ENCODE data around the gene DCST2.

DNA sequence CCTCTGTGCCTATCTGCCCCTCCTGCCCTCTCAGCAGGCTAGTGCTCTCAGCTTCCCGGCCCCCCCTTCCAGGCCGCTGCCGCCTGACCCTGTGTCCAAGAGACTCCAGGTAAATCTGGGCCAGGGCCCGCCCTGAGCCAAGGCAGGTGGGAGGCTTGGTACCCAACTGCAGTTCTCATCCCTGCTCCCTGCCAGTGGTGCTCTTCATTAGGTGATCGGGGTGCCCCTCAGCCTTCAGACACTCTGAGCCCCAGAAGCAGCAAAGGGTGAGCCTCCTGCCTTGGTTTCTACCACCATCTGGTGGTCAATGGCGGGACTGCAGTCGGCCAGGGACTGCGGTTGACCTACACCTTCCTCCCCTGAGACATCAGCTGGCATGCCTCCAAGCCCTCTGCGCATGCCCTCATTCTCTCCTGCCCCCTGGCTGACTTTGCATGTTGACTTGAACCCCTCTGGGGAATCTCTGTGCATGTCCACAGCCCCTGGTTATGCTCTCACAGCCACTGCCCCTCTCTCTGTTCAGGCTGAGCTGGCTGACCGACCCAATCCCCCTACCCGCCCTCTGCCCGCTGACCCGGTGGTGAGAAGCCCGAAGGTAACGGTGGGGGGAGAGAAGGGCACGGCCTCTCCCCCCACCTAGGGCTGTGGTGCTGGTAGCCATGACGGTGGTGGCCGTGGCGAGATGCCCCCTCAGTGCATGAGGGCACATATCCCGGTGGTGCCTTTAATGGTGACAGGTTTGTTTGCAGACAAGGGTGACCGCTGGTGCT lies 28.0 kb upstream of the DCST2 start:
- peak in 1 of 2 donors; percentile 12 for TF ChIP-seq POLR2A (IDR thresholded peaks at IDR 0.05)
- TF ChIP-seq, protein P1, sequence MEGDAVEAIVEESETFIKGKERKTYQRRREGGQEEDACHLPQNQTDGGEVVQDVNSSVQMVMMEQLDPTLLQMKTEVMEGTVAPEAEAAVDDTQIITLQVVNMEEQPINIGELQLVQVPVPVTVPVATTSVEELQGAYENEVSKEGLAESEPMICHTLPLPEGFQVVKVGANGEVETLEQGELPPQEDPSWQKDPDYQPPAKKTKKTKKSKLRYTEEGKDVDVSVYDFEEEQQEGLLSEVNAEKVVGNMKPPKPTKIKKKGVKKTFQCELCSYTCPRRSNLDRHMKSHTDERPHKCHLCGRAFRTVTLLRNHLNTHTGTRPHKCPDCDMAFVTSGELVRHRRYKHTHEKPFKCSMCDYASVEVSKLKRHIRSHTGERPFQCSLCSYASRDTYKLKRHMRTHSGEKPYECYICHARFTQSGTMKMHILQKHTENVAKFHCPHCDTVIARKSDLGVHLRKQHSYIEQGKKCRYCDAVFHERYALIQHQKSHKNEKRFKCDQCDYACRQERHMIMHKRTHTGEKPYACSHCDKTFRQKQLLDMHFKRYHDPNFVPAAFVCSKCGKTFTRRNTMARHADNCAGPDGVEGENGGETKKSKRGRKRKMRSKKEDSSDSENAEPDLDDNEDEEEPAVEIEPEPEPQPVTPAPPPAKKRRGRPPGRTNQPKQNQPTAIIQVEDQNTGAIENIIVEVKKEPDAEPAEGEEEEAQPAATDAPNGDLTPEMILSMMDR (IDR thresholded peaks at IDR 0.05): peak; percentile 94 to 100 (median 98)
